ENCODE data around the gene ADAP2.

The ADAP2 gene

GRCh38 chr17:30921544-30922196 is at the start of gene ADAP2:
Gene ADAP2, plus strand, starts transcription at chr17:30921945. Its CDS starts 70 bp downstream, at chr17:30922015.
- H3K4me3 ChIP-seq (ENCODE audit: low read depth, low read length) = peak within 1 kb of the TSS; percentile 29
- no peak for TF ChIP-seq CTCF (IDR thresholded peaks at IDR 0.05; ENCODE audit: insufficient read depth, low read length, missing control alignments)
- ChIA-PET CTCF (no interaction called here), POLR2A (no interaction called here)
- DNase-seq (ENCODE audit: low read depth, low spot score) = no peak

- POLR2A ChIA-PET = no interaction called here
- CTCF ChIA-PET = interaction anchor here (0.8 kb wide), 2 partner anchors 10 to 61 kb away, joined by 3 read pairs; no protein-coding TSS in a partner anchor
Measured at GRCh38 chr17:30886187-30886586, 35.6 kb upstream of the ADAP2 start.

GRCh38 chr17:30894236-30894635 is 27.5 kb upstream of the ADAP2 start:
- TF ChIP-seq CTCF (IDR thresholded peaks at IDR 0.05; ENCODE audit: insufficient read depth, low read length, missing control alignments) = no peak
- CTCF ChIA-PET = no interaction called here
- POLR2A ChIA-PET = interaction anchor here (0.6 to 1.1 kb wide), 2 partner anchors 35 to 54 kb away, joined by 3 read pairs; no protein-coding TSS in a partner anchor

More at GRCh38 chr17:30886187-30886586, 35.6 kb upstream of the ADAP2 start:
- TF ChIP-seq CTCF (IDR thresholded peaks at IDR 0.05; ENCODE audit: insufficient read depth, low read length, missing control alignments) = no peak
- H3K4me3 ChIP-seq (ENCODE audit: low read depth, low read length) = no peak overlapping the region
- DNase-seq (ENCODE audit: low read depth, low spot score) = no peak

GRCh38 chr17:30897311-30897710 is 24.4 kb upstream of the ADAP2 start:
- ChIA-PET POLR2A (no interaction called here), CTCF (no interaction called here)
- no peak for TF ChIP-seq CTCF (IDR thresholded peaks at IDR 0.05; ENCODE audit: insufficient read depth, low read length, missing control alignments)
- no peak overlapping the region for H3K4me3 ChIP-seq (ENCODE audit: low read depth, low read length)
- DNase-seq (ENCODE audit: low read depth, low spot score) = no peak

More at GRCh38 chr17:30894236-30894635, 27.5 kb upstream of the ADAP2 start:
- no peak for DNase-seq (ENCODE audit: low read depth, low spot score)
- no peak overlapping the region for H3K4me3 ChIP-seq (ENCODE audit: low read depth, low read length)

GRCh38 chr17:30905742-30906100 is 16.0 kb upstream of the ADAP2 start:
- H3K4me3 ChIP-seq (ENCODE audit: low read depth, low read length) = peak overlapping the region; percentile 82
- CTCF ChIA-PET = interaction anchor here (1.5 kb wide), 1 partner anchor 310 kb away, joined by 4 read pairs; no protein-coding TSS in a partner anchor
- TF ChIP-seq CTCF (IDR thresholded peaks at IDR 0.05; ENCODE audit: insufficient read depth, low read length, missing control alignments) = no peak
- no peak for DNase-seq (ENCODE audit: low read depth, low spot score)
- POLR2A ChIA-PET = no interaction called here

- no peak for TF ChIP-seq CTCF (IDR thresholded peaks at IDR 0.05; ENCODE audit: insufficient read depth, low read length, missing control alignments)
- ChIA-PET POLR2A (interaction anchor here (1.0 kb wide), 1 partner anchor 42 kb away, joined by 3 read pairs; no protein-coding TSS in a partner anchor), CTCF (no interaction called here)
- peak; percentile 41 for DNase-seq (ENCODE audit: low read depth, low spot score)
- peak within 1 kb of the TSS; percentile 82 for H3K4me3 ChIP-seq (ENCODE audit: low read depth, low read length)
Measured at GRCh38 chr17:30906101-30906911, 15.4 kb upstream of the ADAP2 start, which contains the start of gene TEFM. Gene TEFM, minus strand, starts transcription at chr17:30906238. Its CDS starts 40 bp downstream, at chr17:30906198.

All from AG04449 (cell line).